Keratinocyte (primary cell): Measurements from ENCODE around the gene TRPT1. TPM values are rescaled to one million over a fixed set of nuclear protein-coding genes. Genes with fewer than 3 reads are reported as not detected.

Source experiments
- DNase-seq: peaks from one replicate; pipeline ENCODE4 v3.0.0-alpha.2; 2011; ENCODE audit warnings: low read depth, missing footprints, low spot score
- FAIRE-seq: peaks from 2 replicates; lab custom pipeline; 2011; peaks lifted over from hg19 to GRCh38; lab: Jason Lieb, UNC
- H2AFZ ChIP-seq: 2 replicates; pipeline ENCODE4 v1.6.0; 2012; ENCODE audit warnings: low read length, control low read depth, inconsistent platforms; ENCODE audit not compliant: control insufficient read depth
- H3K27ac ChIP-seq: 2 replicates; pipeline ENCODE4 v1.5.1; 2011; ENCODE audit warnings: low read length; ENCODE audit not compliant: control insufficient read depth, insufficient read depth
- H3K27me3 ChIP-seq: 3 replicates; pipeline ENCODE4 v1.6.0; 2011; ENCODE audit warnings: low read length; ENCODE audit not compliant: control insufficient read depth, insufficient read depth; ENCODE audit errors: extremely low read depth
- H3K36me3 ChIP-seq, 2 experiments: 2 replicates in 1 of 2; 3 replicates in 1 of 2; pipeline ENCODE4 v1.5.1; 2011; ENCODE audit warnings: low read length in 2 of 2, mild to moderate bottlenecking in 1 of 2; ENCODE audit not compliant: control insufficient read depth in 2 of 2, insufficient read depth in 2 of 2; ENCODE audit errors: extremely low read depth in 1 of 2
- H3K4me1 ChIP-seq: 3 replicates; pipeline ENCODE4 v1.5.1; 2011; ENCODE audit warnings: low read length; ENCODE audit not compliant: control insufficient read depth, insufficient read depth; ENCODE audit errors: extremely low read depth
- H3K4me2 ChIP-seq: 3 replicates; pipeline ENCODE4 v1.6.0; 2011; ENCODE audit warnings: low read depth, low read length; ENCODE audit not compliant: control insufficient read depth, insufficient read depth; ENCODE audit errors: extremely low read depth
- H3K4me3 ChIP-seq, 3 experiments: fragments of 200-600 bp in 1 of 3; sonication (generic) in 1 of 3; 2 replicates in 2 of 3; 3 replicates in 1 of 3; pipeline ENCODE4 v1.5.1; 2011 to 2016; ENCODE audit warnings: low read length in 3 of 3, mild to moderate bottlenecking in 3 of 3, control low read depth in 2 of 3, inconsistent platforms in 1 of 3, low read depth in 1 of 3, mixed read lengths in 1 of 3, mixed run types in 1 of 3, moderate library complexity in 1 of 3; ENCODE audit not compliant: control insufficient read depth in 2 of 3, insufficient read depth in 2 of 3; ENCODE audit errors: extremely low read depth in 1 of 3
- H3K79me2 ChIP-seq: 2 replicates; pipeline ENCODE4 v1.6.0; 2012; ENCODE audit warnings: low read length; ENCODE audit not compliant: control insufficient read depth, insufficient read depth
- H3K9ac ChIP-seq: 3 replicates; pipeline ENCODE4 v1.6.0; 2011; ENCODE audit warnings: low read length; ENCODE audit not compliant: control insufficient read depth, insufficient read depth; ENCODE audit errors: extremely low read depth
- H3K9me1 ChIP-seq: 3 replicates; pipeline ENCODE4 v1.6.0; 2011; ENCODE audit warnings: low read length; ENCODE audit not compliant: control insufficient read depth, insufficient read depth; ENCODE audit errors: extremely low read depth
- H3K9me3 ChIP-seq: 2 replicates; pipeline ENCODE4 v1.5.1; 2012; ENCODE audit warnings: low read depth, low read length; ENCODE audit not compliant: control insufficient read depth
- H4K20me1 ChIP-seq: 3 replicates; pipeline ENCODE4 v1.6.0; 2011; ENCODE audit warnings: low read length; ENCODE audit not compliant: control insufficient read depth, insufficient read depth; ENCODE audit errors: extremely low read depth
- EZH2 ChIP-seq: IDR thresholded peaks from one replicate; pipeline ENCODE4 v1.6.1; 2012; ENCODE audit warnings: inconsistent platforms, mild to moderate bottlenecking, low read length, moderate library complexity
- dilution Hi-C: fragments of 300-500 bp; cut with MboI; formaldehyde crosslinking; loops from one replicate; pipeline ENCODE4 v1.7.0; 2020; ENCODE audit warnings: low sequenced_read_pairs; ENCODE audit not compliant: extremely low pct_ligation_motif_present
- polyA plus RNA-seq, 5 experiments: library from polyadenylated mRNA; depleted of rRNA in 3 of 5; stranded (reverse) in 3 of 5; stranded (forward) in 1 of 5; unstranded in 1 of 5; fragments of >200 nt; gene quantifications; 1 replicate in 1 of 5; 2 replicates in 3 of 5; 3 replicates in 1 of 5; pipeline versions ENCODE4 v1.2.1 to v1.2.3, GENCODE V29; 2011 to 2012; ENCODE audit warnings: missing spikeins in 2 of 5, low read depth in 1 of 5, low replicate concordance in 1 of 5
- TF ChIP-seq, protein P1 (sequence below), 3 experiments: IDR thresholded peaks in 1 of 3; conservative IDR thresholded peaks in 1 of 3; optimal IDR thresholded peaks in 1 of 3; 2 replicates in 2 of 3; 3 replicates in 1 of 3; pipeline versions ENCODE3 to v1.5.1; 2011; ENCODE audit warnings: low read length in 3 of 3, mild to moderate bottlenecking in 3 of 3, moderate library complexity in 2 of 3, control low read depth in 1 of 3, inconsistent platforms in 1 of 3; ENCODE audit not compliant: insufficient read depth in 2 of 3; ENCODE audit errors: extremely low read depth in 1 of 3

TRPT1 gene
- polyA plus RNA-seq, 1 donor (not counting 4 experiments of a cell fraction or from before 2014, with no cell fraction given): 15.5 TPM

DNA sequence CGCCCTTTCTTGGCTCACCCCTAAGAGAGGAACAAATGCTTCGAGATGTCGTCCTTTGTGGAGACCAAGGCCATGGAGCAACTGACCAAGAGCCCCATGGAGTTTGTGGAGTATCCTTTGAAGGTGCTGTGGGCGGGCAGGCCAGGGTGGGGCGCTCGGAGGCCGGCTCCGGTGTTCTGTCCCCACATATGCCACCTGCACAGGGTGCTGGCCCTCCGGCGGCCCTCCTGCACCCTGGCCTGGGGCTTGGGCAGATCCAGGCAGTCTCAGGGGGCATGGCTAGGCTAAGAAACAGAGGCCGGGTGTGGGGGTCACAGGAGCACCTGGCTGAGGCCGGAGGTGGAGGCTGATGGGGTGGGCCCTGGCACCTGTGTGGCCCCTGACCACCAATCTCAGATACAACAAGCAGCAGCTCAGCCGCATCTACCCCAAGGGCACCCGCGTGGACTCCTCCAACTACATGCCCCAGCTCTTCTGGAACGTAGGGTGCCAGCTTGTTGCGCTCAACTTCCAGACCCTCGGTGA lies 35.6 kb upstream of the TRPT1 start:
- DNase-seq: no peak
- Histone ChIP-seq H3K4me2 (no peak overlapping the region), H3K9me1 (peaks cover 2% of the 10 kb centered on the region), H3K9me3 (no peaks in the 10 kb centered on the region), H3K27me3 (no peaks in the 10 kb centered on the region), H3K36me3 (peaks cover 50 to 74% of the 10 kb centered on the region in 2 experiments), H3K79me2 (peaks cover 12% of the 10 kb centered on the region), H3K4me3 (no peak overlapping the region), H3K9ac (no peak overlapping the region), H2AFZ (no peak overlapping the region), H3K4me1 (peaks cover 22% of the 10 kb centered on the region), H3K27ac (no peak overlapping the region), H4K20me1 (no peaks in the 10 kb centered on the region)
- FAIRE-seq: no peak
- dilution Hi-C loops: no loop called here
- TF ChIP-seq, protein P1, sequence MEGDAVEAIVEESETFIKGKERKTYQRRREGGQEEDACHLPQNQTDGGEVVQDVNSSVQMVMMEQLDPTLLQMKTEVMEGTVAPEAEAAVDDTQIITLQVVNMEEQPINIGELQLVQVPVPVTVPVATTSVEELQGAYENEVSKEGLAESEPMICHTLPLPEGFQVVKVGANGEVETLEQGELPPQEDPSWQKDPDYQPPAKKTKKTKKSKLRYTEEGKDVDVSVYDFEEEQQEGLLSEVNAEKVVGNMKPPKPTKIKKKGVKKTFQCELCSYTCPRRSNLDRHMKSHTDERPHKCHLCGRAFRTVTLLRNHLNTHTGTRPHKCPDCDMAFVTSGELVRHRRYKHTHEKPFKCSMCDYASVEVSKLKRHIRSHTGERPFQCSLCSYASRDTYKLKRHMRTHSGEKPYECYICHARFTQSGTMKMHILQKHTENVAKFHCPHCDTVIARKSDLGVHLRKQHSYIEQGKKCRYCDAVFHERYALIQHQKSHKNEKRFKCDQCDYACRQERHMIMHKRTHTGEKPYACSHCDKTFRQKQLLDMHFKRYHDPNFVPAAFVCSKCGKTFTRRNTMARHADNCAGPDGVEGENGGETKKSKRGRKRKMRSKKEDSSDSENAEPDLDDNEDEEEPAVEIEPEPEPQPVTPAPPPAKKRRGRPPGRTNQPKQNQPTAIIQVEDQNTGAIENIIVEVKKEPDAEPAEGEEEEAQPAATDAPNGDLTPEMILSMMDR (optimal IDR thresholded peaks at IDR 0.05 in 1 of 3, IDR thresholded peaks at IDR 0.05 in 1 of 3, conservative IDR thresholded peaks at IDR 0.05 in 1 of 3; ENCODE audit: extremely low read depth in 1 of 3, insufficient read depth in 2 of 3, low read length in 3 of 3): no peak
- TF ChIP-seq EZH2: no peak

- Histone ChIP-seq H3K27ac (no peak overlapping the region), H3K9me3 (no peaks in the 10 kb centered on the region), H3K4me3 (no peak overlapping the region), H4K20me1 (no peaks in the 10 kb centered on the region), H3K27me3 (no peaks in the 10 kb centered on the region), H3K9me1 (peaks cover 2% of the 10 kb centered on the region), H2AFZ (no peak overlapping the region), H3K79me2 (peaks cover 14% of the 10 kb centered on the region), H3K4me1 (peaks cover 17% of the 10 kb centered on the region), H3K36me3 (peaks cover 51 to 72% of the 10 kb centered on the region in 2 experiments), H3K9ac (no peak overlapping the region), H3K4me2 (no peak overlapping the region)
- TF ChIP-seq EZH2: no peak
- DNase-seq: no peak
- dilution Hi-C loops: no loop called here
- FAIRE-seq: no peak
Measured at GRCh38 chr11:64260147-64260708, 34.2 kb upstream of the TRPT1 start.
